ENCODE data around the gene LASP1NB.
"Not testable (repeated sequence)": the region's sequence is repeated elsewhere in the genome, so short reads cannot be mapped to it uniquely, and the experiment has no call there.

The LASP1NB gene

GRCh38 chr17:38906460-38907228 is 18.8 kb upstream of the LASP1NB start:
- no peak for DNase-seq (ENCODE audit: low read depth)
- H3K4me3 ChIP-seq (ENCODE audit: low read depth, low read length), result no peak overlapping the region
- no peaks in the 10 kb centered on the region for H3K27me3 ChIP-seq (ENCODE audit: control insufficient read depth, insufficient read depth, low read length)
- peaks cover 23% of the 10 kb centered on the region for H3K36me3 ChIP-seq (ENCODE audit: control insufficient read depth, insufficient read depth, low read length)
- ChIA-PET CTCF (interaction anchor here (1.0 to 1.3 kb wide), 2 partner anchors 15 to 325 kb away, joined by 3 to 4 read pairs; no protein-coding TSS in a partner anchor), POLR2A (no interaction called here)
- no peak for TF ChIP-seq CTCF (IDR thresholded peaks at IDR 0.05; ENCODE audit: insufficient read depth, low read depth, low read length)

- CTCF ChIA-PET, result interaction anchor here (0.6 kb wide), 1 partner anchor 333 kb away, joined by 3 read pairs; no protein-coding TSS in a partner anchor
These were observed 17.3 kb upstream of the LASP1NB start for GRCh38 chr17:38907930-38908675.

GRCh38 chr17:38908676-38909181 is 16.7 kb upstream of the LASP1NB start:
- Histone ChIP-seq H3K4me3 (ENCODE audit: low read depth, low read length) (no peak overlapping the region), H3K36me3 (ENCODE audit: control insufficient read depth, insufficient read depth, low read length) (peaks cover 29% of the 10 kb centered on the region), H3K27me3 (ENCODE audit: control insufficient read depth, insufficient read depth, low read length) (no peaks in the 10 kb centered on the region)
- no peak for TF ChIP-seq CTCF (IDR thresholded peaks at IDR 0.05; ENCODE audit: insufficient read depth, low read depth, low read length)
- DNase-seq (ENCODE audit: low read depth), result no peak
- ChIA-PET POLR2A (no interaction called here), CTCF (no interaction called here)

More at GRCh38 chr17:38907930-38908675, 17.3 kb upstream of the LASP1NB start:
- POLR2A ChIA-PET, result no interaction called here
- H3K27me3 ChIP-seq (ENCODE audit: control insufficient read depth, insufficient read depth, low read length), result no peaks in the 10 kb centered on the region
- no peak for DNase-seq (ENCODE audit: low read depth)
- H3K4me3 ChIP-seq (ENCODE audit: low read depth, low read length), result no peak overlapping the region
- peaks cover 31% of the 10 kb centered on the region for H3K36me3 ChIP-seq (ENCODE audit: control insufficient read depth, insufficient read depth, low read length)
- TF ChIP-seq CTCF (IDR thresholded peaks at IDR 0.05; ENCODE audit: insufficient read depth, low read depth, low read length), result no peak

GRCh38 chr17:38910325-38910724 is 15.1 kb upstream of the LASP1NB start:
- peaks cover 43% of the 10 kb centered on the region for H3K36me3 ChIP-seq (ENCODE audit: control insufficient read depth, insufficient read depth, low read length)
- POLR2A ChIA-PET, result no interaction called here
- CTCF ChIA-PET, result no interaction called here
- no peak for TF ChIP-seq CTCF (IDR thresholded peaks at IDR 0.05; ENCODE audit: insufficient read depth, low read depth, low read length)
- no peaks in the 10 kb centered on the region for H3K27me3 ChIP-seq (ENCODE audit: control insufficient read depth, insufficient read depth, low read length)
- no peak for DNase-seq (ENCODE audit: low read depth)
- no peak overlapping the region for H3K4me3 ChIP-seq (ENCODE audit: low read depth, low read length)

- peaks cover 46% of the 10 kb centered on the region for H3K36me3 ChIP-seq (ENCODE audit: control insufficient read depth, insufficient read depth, low read length)
- CTCF ChIA-PET, result interaction anchor here (1.1 kb wide), 1 partner anchor 36 kb away, joined by 3 read pairs; no protein-coding TSS in a partner anchor
- TF ChIP-seq CTCF (IDR thresholded peaks at IDR 0.05; ENCODE audit: insufficient read depth, low read depth, low read length), result no peak
- DNase-seq (ENCODE audit: low read depth), result no peak
- POLR2A ChIA-PET, result no interaction called here
- no peaks in the 10 kb centered on the region for H3K27me3 ChIP-seq (ENCODE audit: control insufficient read depth, insufficient read depth, low read length)
- no peak overlapping the region for H3K4me3 ChIP-seq (ENCODE audit: low read depth, low read length)
These were observed 14.2 kb upstream of the LASP1NB start for GRCh38 chr17:38911081-38911730.

- H3K4me3 ChIP-seq (ENCODE audit: low read depth, low read length); POLR2A ChIA-PET; DNase-seq (ENCODE audit: low read depth); H3K27me3 ChIP-seq (ENCODE audit: control insufficient read depth, insufficient read depth, low read length): not testable (repeated sequence)
- CTCF ChIA-PET, result interaction anchor here (1.1 kb wide), 1 partner anchor 36 kb away, joined by 3 read pairs; no protein-coding TSS in a partner anchor
- peaks cover 45% of the 10 kb centered on the region for H3K36me3 ChIP-seq (ENCODE audit: control insufficient read depth, insufficient read depth, low read length)
These were observed 13.7 kb upstream of the LASP1NB start for GRCh38 chr17:38911731-38912081.
